GM12891 (cell line): ENCODE data around the gene INSR.

Source experiments
- PAX5 ChIP-seq: IDR thresholded peaks from 2 replicates; pipeline ENCODE4 v1.6.1; 2011; ENCODE audit warnings: low read length, moderate library complexity, mild to moderate bottlenecking; ENCODE audit not compliant: insufficient read depth, severe bottlenecking
- POLR2A ChIP-seq: IDR thresholded peaks from 2 replicates; pipeline ENCODE4 v1.6.1; 2011; ENCODE audit warnings: low read depth, low read length, control low read depth

DNA sequence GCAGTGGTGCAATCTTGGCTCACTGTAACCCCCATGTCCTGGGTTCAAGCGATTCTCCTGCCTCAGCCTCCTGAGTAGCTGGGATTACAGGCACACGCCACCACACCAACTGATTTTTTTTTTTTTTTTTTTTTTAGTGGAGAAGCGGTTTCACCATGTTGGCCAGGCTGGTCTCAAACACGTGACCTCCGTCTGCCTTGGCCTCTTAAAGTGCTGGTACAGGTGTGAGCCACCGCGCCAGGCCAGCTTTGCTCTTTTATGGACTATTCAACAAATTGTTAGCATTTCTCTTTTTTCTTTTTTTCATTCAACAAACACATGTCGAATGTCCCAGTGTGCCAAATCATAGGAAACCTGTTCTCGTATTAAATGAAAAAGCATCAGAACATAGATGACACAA lies 99.6 kb downstream of the INSR start:
- TF ChIP-seq POLR2A (no peak), PAX5 (no peak)
